Sigmoid colon (tissue), 4 donors: ENCODE data around the gene REC114.
"Not testable (repeated sequence)": the region's sequence is repeated elsewhere in the genome, so short reads cannot be mapped to it uniquely, and the experiment has no call there.

ENCODE experiments used
- EP300 ChIP-seq, 4 donors: sonication (generic); formaldehyde crosslinking; IDR thresholded peaks; one replicate each; pipeline ENCODE4 v1.6.1; 2017; ENCODE audit warnings: antibody characterized with exemption in 4 of 4
- POLR2AphosphoS5 ChIP-seq, 4 donors: sonication (generic); formaldehyde crosslinking; IDR thresholded peaks; one replicate each; pipeline ENCODE4 v1.6.1; 2017; ENCODE audit warnings: antibody characterized with exemption in 4 of 4
- TF ChIP-seq, protein P1 (sequence below), 4 experiments: fragments of 450-650 bp in 3 of 4; fragments of 200-600 bp in 1 of 4; IDR thresholded peaks; one replicate each; pipeline ENCODE4 v1.5.1; 2016 to 2019; ENCODE audit warnings: antibody characterized with exemption in 4 of 4, mild to moderate bottlenecking in 3 of 4, moderate library complexity in 2 of 4

DNA sequence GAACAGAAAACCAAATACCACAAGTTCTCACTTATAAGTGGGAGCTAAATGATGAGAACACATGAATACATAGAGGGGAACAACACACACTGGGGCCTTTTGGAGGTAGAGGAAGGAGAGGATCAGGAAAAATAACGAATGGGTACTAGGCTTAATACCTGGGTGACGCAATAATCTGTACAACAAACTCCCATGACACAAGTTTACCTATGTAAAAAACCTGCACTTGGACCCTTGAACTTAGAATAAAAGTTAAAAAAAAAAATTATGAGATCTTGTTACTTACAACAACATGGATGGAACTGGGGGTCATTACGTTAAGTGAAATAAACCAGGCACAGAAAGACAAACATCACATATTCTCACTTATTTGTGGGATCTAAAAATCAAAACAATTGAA, 106.0 kb downstream of the REC114 start:
- TF ChIP-seq POLR2AphosphoS5, EP300 (IDR thresholded peaks at IDR 0.05): not testable (repeated sequence)
- TF ChIP-seq, protein P1, sequence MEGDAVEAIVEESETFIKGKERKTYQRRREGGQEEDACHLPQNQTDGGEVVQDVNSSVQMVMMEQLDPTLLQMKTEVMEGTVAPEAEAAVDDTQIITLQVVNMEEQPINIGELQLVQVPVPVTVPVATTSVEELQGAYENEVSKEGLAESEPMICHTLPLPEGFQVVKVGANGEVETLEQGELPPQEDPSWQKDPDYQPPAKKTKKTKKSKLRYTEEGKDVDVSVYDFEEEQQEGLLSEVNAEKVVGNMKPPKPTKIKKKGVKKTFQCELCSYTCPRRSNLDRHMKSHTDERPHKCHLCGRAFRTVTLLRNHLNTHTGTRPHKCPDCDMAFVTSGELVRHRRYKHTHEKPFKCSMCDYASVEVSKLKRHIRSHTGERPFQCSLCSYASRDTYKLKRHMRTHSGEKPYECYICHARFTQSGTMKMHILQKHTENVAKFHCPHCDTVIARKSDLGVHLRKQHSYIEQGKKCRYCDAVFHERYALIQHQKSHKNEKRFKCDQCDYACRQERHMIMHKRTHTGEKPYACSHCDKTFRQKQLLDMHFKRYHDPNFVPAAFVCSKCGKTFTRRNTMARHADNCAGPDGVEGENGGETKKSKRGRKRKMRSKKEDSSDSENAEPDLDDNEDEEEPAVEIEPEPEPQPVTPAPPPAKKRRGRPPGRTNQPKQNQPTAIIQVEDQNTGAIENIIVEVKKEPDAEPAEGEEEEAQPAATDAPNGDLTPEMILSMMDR (IDR thresholded peaks at IDR 0.05), result not testable (repeated sequence)
